DND-41 (cell line): Measurements from ENCODE around the gene ZNF786.
"Not testable (repeated sequence)": the region's sequence is repeated elsewhere in the genome, so short reads cannot be mapped to it uniquely, and the experiment has no call there.

Experiments
- EZH2 ChIP-seq: IDR thresholded peaks from 3 replicates; pipeline ENCODE4 v1.6.1; 2012; ENCODE audit warnings: borderline replicate concordance, low read depth, mild to moderate bottlenecking, moderate library complexity, low read length, inconsistent platforms; ENCODE audit not compliant: severe bottlenecking
- TF ChIP-seq, protein P1 (sequence below): IDR thresholded peaks from 2 replicates; pipeline ENCODE4 v1.5.1; 2012; ENCODE audit warnings: borderline replicate concordance, low read length, moderate library complexity, mild to moderate bottlenecking; ENCODE audit not compliant: poor library complexity, severe bottlenecking; ENCODE audit errors: extremely low read depth

DNA sequence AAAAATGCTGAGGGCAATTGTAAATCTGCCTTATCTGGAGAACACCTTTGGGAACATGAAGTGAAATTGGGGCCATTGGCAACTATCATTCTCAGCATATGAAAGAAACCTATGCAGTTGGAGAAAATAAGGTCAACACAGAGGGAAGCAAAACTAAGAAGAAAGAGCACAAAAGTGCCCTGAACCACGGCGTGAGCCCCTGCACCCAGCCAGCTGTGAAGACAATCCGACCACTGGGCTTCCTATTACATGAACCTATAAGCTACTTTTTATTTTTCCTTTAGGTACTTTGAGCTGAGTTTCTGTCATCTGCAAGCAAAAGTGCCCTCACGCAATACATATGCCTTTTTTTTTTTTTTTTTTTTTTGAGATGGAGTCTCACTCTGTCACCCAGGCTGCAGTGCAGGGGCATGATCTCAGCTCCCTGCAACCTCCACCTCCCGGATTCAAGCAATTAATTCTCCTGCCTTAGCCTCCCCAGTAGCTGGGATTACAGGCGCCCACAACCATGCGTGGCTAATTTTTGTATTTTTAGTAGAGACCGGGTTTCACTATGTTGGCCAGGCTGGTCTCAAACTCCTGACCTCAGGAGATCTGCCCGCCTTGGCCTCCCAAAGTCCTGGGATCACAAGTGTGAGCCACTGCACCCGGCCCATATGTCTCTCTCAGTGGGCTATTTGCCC, 28.2 kb downstream of the ZNF786 start:
- TF ChIP-seq, protein P1, sequence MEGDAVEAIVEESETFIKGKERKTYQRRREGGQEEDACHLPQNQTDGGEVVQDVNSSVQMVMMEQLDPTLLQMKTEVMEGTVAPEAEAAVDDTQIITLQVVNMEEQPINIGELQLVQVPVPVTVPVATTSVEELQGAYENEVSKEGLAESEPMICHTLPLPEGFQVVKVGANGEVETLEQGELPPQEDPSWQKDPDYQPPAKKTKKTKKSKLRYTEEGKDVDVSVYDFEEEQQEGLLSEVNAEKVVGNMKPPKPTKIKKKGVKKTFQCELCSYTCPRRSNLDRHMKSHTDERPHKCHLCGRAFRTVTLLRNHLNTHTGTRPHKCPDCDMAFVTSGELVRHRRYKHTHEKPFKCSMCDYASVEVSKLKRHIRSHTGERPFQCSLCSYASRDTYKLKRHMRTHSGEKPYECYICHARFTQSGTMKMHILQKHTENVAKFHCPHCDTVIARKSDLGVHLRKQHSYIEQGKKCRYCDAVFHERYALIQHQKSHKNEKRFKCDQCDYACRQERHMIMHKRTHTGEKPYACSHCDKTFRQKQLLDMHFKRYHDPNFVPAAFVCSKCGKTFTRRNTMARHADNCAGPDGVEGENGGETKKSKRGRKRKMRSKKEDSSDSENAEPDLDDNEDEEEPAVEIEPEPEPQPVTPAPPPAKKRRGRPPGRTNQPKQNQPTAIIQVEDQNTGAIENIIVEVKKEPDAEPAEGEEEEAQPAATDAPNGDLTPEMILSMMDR, result not testable (repeated sequence)
- not testable (repeated sequence) for TF ChIP-seq EZH2
